K562 (cell line): ENCODE data around the gene IRX5. TPM values are rescaled to one million over a fixed set of nuclear protein-coding genes. Genes with fewer than 3 reads are reported as not detected.

Source experiments
- ATAC-seq: fragments of 200-7000 bp; cut with Tn5 transposase; 3 replicates; pipeline ENCODE4 v1.9.1; 2020; ENCODE audit warnings: moderate library complexity
- BruUV-seq: library from RNA; stranded (reverse); fragments of 400-500 nt; replicated peaks from 2 replicates; lab custom pipeline; 2021; lab: Mats Ljungman, UMichigan
- CTCF ChIA-PET: fragments of 300-600 bp; formaldehyde crosslinking; extraction: SDS; loops from one replicate; lab custom pipeline; 2021; ENCODE audit warnings: low intra/inter-chr PET ratio; lab: Yijun Ruan, JAX
- POLR2A ChIA-PET: fragments of 300-600, 350-650 bp; sonication (Branson Sonifier 250); formaldehyde crosslinking; extraction: SDS; loops from one replicate; lab custom pipeline; 2021; ENCODE audit warnings: antibody characterized with exemption, inconsistent platforms; lab: Yijun Ruan, JAX
- DNase-seq, 4 experiments: peaks; one replicate each; pipeline versions ENCODE4 v3.0.0 to v3.0.0-alpha.2; 2011 to 2018; ENCODE audit warnings: low spot score in 3 of 4, mixed read lengths in 3 of 4; ENCODE audit errors: extremely low read depth in 1 of 4
- FAIRE-seq: peaks from 2 replicates; lab custom pipeline; 2011; peaks lifted over from hg19 to GRCh38; lab: Jason Lieb, UNC
- H2AFZ ChIP-seq: 2 replicates; pipeline ENCODE4 v1.6.0; 2011; ENCODE audit warnings: low read depth, low read length, control low read depth, inconsistent platforms
- H3K27ac ChIP-seq: fragments of 200-600 bp; 3 replicates; pipeline ENCODE4 v1.8.0; 2011; ENCODE audit warnings: low read depth, mild to moderate bottlenecking, control low read depth, inconsistent platforms, low read length, moderate library complexity, mixed read lengths; ENCODE audit errors: extremely low read depth
- H3K27me3 ChIP-seq, 2 experiments: fragments of 300-600 bp in 1 of 2; 2 replicates in 1 of 2; 3 replicates in 1 of 2; pipeline versions ENCODE4 v1.6.0 to v1.8.0; 2011; ENCODE audit warnings: inconsistent platforms in 2 of 2, low read length in 2 of 2, mild to moderate bottlenecking in 1 of 2, mixed read lengths in 1 of 2, moderate library complexity in 1 of 2; ENCODE audit not compliant: control insufficient read depth in 2 of 2, insufficient read depth in 2 of 2
- H3K36me3 ChIP-seq: fragments of 300-600 bp; 3 replicates; pipeline ENCODE4 v1.8.0; 2011; ENCODE audit warnings: mild to moderate bottlenecking, low read length, inconsistent platforms; ENCODE audit not compliant: control insufficient read depth, insufficient read depth
- H3K4me1 ChIP-seq, 2 experiments: fragments of 200-600 bp in 1 of 2; replicated peaks in 1 of 2; 2 replicates in 1 of 2; 3 replicates in 1 of 2; pipeline versions ENCODE4 v1.5.1 to v1.8.0; 2011; ENCODE audit warnings: inconsistent platforms in 2 of 2, low read length in 2 of 2, mild to moderate bottlenecking in 1 of 2, mixed read lengths in 1 of 2, moderate library complexity in 1 of 2; ENCODE audit not compliant: control insufficient read depth in 2 of 2, insufficient read depth in 2 of 2
- H3K4me2 ChIP-seq: 2 replicates; pipeline ENCODE4 v1.6.1; 2011; ENCODE audit warnings: low read length, control low read depth, inconsistent platforms, mixed read lengths; ENCODE audit not compliant: insufficient read depth
- H3K4me3 ChIP-seq: fragments of 200-600 bp; sonication (generic), shearing (Covaris generic); 2 replicates; pipeline ENCODE4 v1.5.1; 2016; ENCODE audit warnings: control low read depth, inconsistent platforms
- H3K79me2 ChIP-seq: fragments of 200-600 bp; 3 replicates; pipeline ENCODE4 v1.8.0; 2011; ENCODE audit warnings: low read length, inconsistent platforms; ENCODE audit not compliant: control insufficient read depth, insufficient read depth
- H3K9ac ChIP-seq, 2 experiments: 2 replicates each; pipeline versions ENCODE4 v1.6.0 to v1.6.1; 2011; ENCODE audit warnings: low read depth in 2 of 2, low read length in 2 of 2, control low read depth in 1 of 2, inconsistent platforms in 1 of 2, mild to moderate bottlenecking in 1 of 2, mixed read lengths in 1 of 2; ENCODE audit not compliant: insufficient read depth in 1 of 2
- H3K9me1 ChIP-seq: one replicate; pipeline ENCODE4 v1.6.0; 2011; ENCODE audit warnings: inconsistent platforms, mild to moderate bottlenecking, low read length, moderate library complexity; ENCODE audit not compliant: control insufficient read depth, insufficient read depth
- H3K9me3 ChIP-seq: replicated peaks from 2 replicates; pipeline ENCODE4 v1.5.1; 2011; ENCODE audit warnings: low read depth, low read length, inconsistent platforms; ENCODE audit not compliant: control insufficient read depth, insufficient read depth
- H4K20me1 ChIP-seq: replicated peaks from 2 replicates; pipeline ENCODE4 v1.6.1; 2011; ENCODE audit warnings: low read length, inconsistent platforms, mixed read lengths; ENCODE audit not compliant: control insufficient read depth, insufficient read depth
- C11orf30 ChIP-seq: fragments of 450-650 bp; IDR thresholded peaks from 2 replicates; pipeline ENCODE4 v1.6.1; 2016; ENCODE audit warnings: low read depth, mild to moderate bottlenecking
- JUND ChIP-seq, 2 experiments: IDR thresholded peaks; 2 replicates in 1 of 2; 3 replicates in 1 of 2; pipeline ENCODE4 v1.6.1; 2011; ENCODE audit warnings: borderline replicate concordance in 2 of 2, low read depth in 2 of 2, low read length in 2 of 2, improper control_type of control experiment in 1 of 2, missing biosample characterization in 1 of 2, missing genetic modification characterization in 1 of 2, missing genetic modification reagents in 1 of 2
- MAFF ChIP-seq: IDR thresholded peaks from 2 replicates; pipeline ENCODE4 v1.6.1; 2012; ENCODE audit warnings: low read length, improper control_type of control experiment
- MAFG ChIP-seq: fragments of 450-650 bp; conservative IDR thresholded peaks from 2 replicates; pipeline ENCODE4 v1.6.1; 2016; ENCODE audit warnings: missing genetic modification characterization, missing compliant biosample characterization
- RCOR1 ChIP-seq, 2 experiments: IDR thresholded peaks; 2 replicates each; pipeline ENCODE4 v1.6.1; 2012; ENCODE audit warnings: low read depth in 2 of 2, low read length in 2 of 2, borderline replicate concordance in 1 of 2, improper control_type of control experiment in 1 of 2
- SMAD2 ChIP-seq: fragments of 150-350 bp; IDR thresholded peaks from 2 replicates; pipeline ENCODE4 v1.6.1; 2014; ENCODE audit warnings: low read depth, mild to moderate bottlenecking, low read length
- ZNF316 ChIP-seq: fragments of 450-650 bp; IDR thresholded peaks from 2 replicates; pipeline ENCODE4 v1.6.1; 2016
- WGBS: fragments of 100-300 bp; shearing (Covaris generic); methylation state at CpG from one replicate; pipeline ENCODE4 v1.1.6; 2016; ENCODE audit warnings: low coverage, mixed read lengths; ENCODE audit not compliant: insufficient coverage; ENCODE audit errors: missing lambda C conversion rate; 5-methylcytosine and 5-hydroxymethylcytosine counted together
- in situ Hi-C: fragments of 300-500 bp; cut with MboI; formaldehyde crosslinking; loops from 4 replicates; pipeline ENCODE4 v1.15.0; 2018; ENCODE audit warnings: inconsistent platforms, mixed read lengths
- intact Hi-C: fragments of 100-400 bp; cut with micrococcal nuclease; formaldehyde crosslinking; loops from 2 replicates; pipeline ENCODE4 v1.14.2; 2022
- polyA plus RNA-seq, 8 experiments: library from polyadenylated mRNA; depleted of rRNA in 4 of 8; stranded (reverse) in 5 of 8; unstranded in 3 of 8; fragments of >200 nt; fragmentation: Nextera tagmentation in 2 of 8; fragmentation: Illumina TruSeq in 1 of 8; extraction: Ambion mirVana in 2 of 8; extraction: Trizol in 1 of 8; gene quantifications; 2 replicates each; pipeline versions ENCODE4 v1.2.1 to v1.2.3, GENCODE V29; 2011 to 2014; ENCODE audit warnings: inconsistent platforms in 1 of 8, missing spikeins in 1 of 8
- total RNA-seq, 7 experiments: library from RNA; depleted of rRNA in 6 of 7; stranded (reverse); fragments of >200 nt in 6 of 7; fragmentation: Illumina TruSeq in 2 of 7; extraction: Trizol in 2 of 7; gene quantifications; 2 replicates each; pipeline versions ENCODE4 v1.2.1 to v1.2.3, GENCODE V29; 2011 to 2021; ENCODE audit warnings: low replicate concordance in 1 of 7
- TF ChIP-seq, protein P1 (sequence below): fragments of 450-650 bp; formaldehyde crosslinking; IDR thresholded peaks from 2 replicates; pipeline ENCODE4 v1.4.0; 2022; ENCODE audit warnings: missing genetic modification characterization
- TF ChIP-seq, protein P2 (sequence below): fragments of 250-450 bp; sonication (Bioruptor Pico); IDR thresholded peaks from 2 replicates; pipeline ENCODE4 v1.5.0; 2021; ENCODE audit warnings: mild to moderate bottlenecking, moderate library complexity

Gene IRX5
- total and polyA plus RNA-seq, 9 of the 15 experiments (the other 6 are each of a cell fraction or from before 2014, with no cell fraction given): 0.20 to 4.2 (median 0.94) TPM

DNA sequence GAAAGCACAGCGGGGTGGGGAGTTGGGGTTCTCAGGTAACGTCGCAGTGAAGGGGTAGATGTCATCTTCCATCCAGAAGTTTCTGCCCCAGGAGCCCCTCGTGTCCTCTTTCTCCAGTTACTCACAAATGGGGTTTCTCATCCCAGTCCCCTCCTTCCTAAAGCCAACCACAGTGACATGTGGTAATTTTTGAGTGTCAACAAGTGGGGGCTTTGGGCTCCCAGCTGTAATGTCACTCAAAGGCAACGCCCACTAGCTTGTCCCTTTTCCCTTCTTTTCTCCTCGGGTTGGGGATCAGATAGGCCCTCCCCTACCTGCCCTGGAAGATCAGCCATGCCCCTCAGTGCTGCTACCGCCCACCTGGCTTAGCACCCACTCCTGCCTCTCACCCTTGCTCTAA is 14.4 kb downstream of the IRX5 start (continued):
- TF ChIP-seq, protein P1, sequence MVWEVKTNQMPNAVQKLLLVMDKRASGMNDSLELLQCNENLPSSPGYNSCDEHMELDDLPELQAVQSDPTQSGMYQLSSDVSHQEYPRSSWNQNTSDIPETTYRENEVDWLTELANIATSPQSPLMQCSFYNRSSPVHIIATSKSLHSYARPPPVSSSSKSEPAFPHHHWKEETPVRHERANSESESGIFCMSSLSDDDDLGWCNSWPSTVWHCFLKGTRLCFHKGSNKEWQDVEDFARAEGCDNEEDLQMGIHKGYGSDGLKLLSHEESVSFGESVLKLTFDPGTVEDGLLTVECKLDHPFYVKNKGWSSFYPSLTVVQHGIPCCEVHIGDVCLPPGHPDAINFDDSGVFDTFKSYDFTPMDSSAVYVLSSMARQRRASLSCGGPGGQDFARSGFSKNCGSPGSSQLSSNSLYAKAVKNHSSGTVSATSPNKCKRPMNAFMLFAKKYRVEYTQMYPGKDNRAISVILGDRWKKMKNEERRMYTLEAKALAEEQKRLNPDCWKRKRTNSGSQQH (CRISPR knock-in tag): no peak
- TF ChIP-seq JUND (IDR thresholded peaks at IDR 0.05; ENCODE audit: borderline replicate concordance, low read depth, low read length) (no peak), JUND (tag; IDR thresholded peaks at IDR 0.05; ENCODE audit: borderline replicate concordance, low read depth, low read length) (no peak)
- TF ChIP-seq, protein P2, sequence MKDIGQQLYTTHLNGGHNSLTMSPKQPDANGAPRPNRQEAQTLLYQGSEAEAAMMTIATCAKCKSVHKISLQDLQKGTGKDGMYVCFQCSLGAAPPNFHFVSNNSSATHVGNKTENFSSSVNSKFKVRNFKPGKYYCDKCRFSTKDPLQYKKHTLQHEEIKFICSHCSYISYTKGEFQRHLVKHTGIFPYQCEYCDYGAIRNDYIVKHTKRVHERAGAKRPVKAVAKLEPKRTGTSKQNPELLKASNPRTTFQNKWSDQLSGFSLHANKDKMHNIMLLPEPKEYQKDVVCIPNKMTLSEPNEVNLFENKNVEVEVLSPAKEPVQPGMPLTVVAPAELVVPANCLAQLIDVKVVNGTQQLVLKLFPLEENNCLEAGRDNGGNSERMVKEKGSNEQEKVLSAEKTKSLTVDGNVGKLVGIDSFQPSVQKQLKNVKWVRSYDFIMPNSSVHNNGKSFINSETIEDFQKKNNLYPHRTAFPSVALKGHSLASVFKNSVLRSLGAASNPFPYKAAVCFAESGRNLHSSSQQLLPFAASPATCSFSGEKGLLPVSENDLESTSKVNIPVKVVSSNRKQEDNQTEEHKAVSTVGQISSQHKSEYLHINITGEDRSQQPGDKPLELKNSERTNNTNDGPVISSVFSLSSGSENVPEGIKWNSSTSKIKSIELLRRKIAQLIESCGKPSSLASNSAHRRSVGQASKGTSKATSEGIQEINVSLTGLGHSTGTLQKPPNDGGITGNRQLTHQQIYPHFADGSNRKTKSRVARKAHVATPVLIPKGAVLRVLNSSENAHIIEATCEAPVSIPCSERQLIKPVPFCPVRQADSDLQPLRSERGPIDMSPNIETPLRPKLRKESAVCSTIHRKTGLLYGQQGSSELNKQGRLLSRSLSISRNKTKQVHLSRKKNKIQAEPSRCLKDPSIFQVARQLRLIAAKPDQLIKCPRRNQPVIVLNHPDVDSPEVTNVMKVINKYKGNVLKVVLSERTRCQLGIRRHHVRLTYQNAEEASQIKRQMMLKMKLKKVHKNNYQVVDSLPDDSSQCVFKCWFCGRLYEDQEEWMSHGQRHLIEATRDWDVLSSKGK: no peak

DNA sequence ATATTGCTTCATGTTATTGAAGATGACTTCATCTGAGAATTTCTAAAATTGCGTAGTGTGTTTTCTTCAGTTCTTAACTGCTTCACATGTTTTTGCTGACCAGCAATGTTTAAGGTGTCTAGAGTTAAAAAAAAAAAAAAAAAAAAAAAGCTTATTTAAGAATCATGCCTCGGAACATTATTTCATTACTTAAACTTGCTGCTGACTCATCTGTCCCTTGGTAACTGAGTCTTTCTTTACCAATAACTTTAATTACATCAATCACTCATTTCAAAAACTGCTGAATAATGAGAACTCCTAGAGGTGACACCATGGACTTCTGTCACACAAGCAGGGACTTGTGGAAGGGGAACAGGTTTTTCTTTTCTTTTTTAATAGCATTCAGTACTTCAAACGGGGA is 16.2 kb downstream of the IRX5 start:
- DNase-seq (no peak), FAIRE-seq (no peak), ATAC-seq (no peak)
- Histone ChIP-seq H3K9me1 (no peaks in the 10 kb centered on the region), H3K9me3 (no peaks in the 10 kb centered on the region), H3K27me3 (peaks cover 14 to 18% of the 10 kb centered on the region in 2 experiments; a peak in 4 of 5 replicates), H3K79me2 (no peaks in the 10 kb centered on the region), H3K9ac (no peak overlapping the region), H4K20me1 (no peaks in the 10 kb centered on the region), H3K36me3 (no peaks in the 10 kb centered on the region), H3K27ac (no peak overlapping the region), H3K4me3 (no peak overlapping the region), H2AFZ (no peak overlapping the region), H3K4me1 (no peaks in the 10 kb centered on the region), H3K4me2 (no peak overlapping the region)
- in situ Hi-C loops (no loop called here), intact Hi-C loops (no loop called here)
- ChIA-PET CTCF (interaction anchor here (0.6 kb wide), 1 partner anchor 1054 kb away, joined by 3 read pairs; no protein-coding TSS in a partner anchor), POLR2A (no interaction called here)
- TF ChIP-seq C11orf30 (peak; percentile 72), ZNF316 (peak; percentile 81), MAFG (tag) (peak; percentile 75), SMAD2 (no peak), RCOR1 (IDR thresholded peaks at IDR 0.05; ENCODE audit: borderline replicate concordance in 1 of 2, low read depth in 2 of 2, low read length in 2 of 2) (no peak), MAFF (peak; percentile 16; the same call in 1 of the 2 replicates)
- BruUV-seq: no TSS peak
- WGBS: 3% methylated on average over 3 of the region's 3 CpGs
